Activated CD8-positive, alpha-beta memory T cell treated with anti-CD3 and anti-CD28 coated beads for 4 hours (primary cell): ENCODE data around the gene SMAD4.
"Not testable (repeated sequence)": the region's sequence is repeated elsewhere in the genome, so short reads cannot be mapped to it uniquely, and the experiment has no call there.

Source experiments
- DNase-seq, 2 donors: peaks; one replicate each; pipeline ENCODE4 v3.0.0-alpha.2; 2020; ENCODE audit warnings: low read depth in 2 of 2

The SMAD4 gene

DNA sequence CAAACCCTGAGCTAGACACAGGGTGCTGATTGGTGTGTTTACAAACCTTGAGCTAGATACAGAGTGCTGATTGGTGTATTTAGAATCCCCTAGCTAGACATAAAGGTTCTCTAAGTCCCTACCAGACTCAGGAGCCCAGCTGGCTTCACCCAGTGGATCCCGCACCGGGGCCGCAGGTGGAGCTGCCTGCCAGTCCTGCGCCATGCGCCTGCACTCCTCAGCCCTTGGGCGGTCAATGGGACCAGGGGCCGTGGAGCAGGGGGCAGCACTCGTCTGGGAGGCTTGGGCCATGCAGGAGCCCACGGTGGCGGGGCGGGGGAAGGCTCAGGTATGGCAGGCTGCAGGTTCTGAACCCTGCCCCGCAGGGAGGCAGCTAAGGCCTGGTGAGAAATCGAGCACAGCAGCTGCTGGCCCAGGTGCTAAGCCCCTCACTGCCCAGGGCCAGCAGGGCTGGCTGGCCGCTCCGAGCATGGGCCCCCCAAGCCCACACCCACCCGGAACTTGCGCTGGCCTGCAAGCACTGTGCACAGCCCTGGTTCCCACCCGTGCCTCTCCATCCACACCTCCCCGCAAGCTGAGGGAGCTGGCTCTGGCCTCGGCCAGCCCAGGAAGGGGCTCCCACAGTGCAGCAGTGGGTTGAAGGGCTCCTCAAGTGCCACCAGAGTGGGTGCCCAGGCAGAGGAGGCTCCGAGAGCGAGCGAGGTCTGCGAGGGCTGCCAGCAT is 81.8 kb downstream of the SMAD4 start:
- DNase-seq, result not testable (repeated sequence)

DNA sequence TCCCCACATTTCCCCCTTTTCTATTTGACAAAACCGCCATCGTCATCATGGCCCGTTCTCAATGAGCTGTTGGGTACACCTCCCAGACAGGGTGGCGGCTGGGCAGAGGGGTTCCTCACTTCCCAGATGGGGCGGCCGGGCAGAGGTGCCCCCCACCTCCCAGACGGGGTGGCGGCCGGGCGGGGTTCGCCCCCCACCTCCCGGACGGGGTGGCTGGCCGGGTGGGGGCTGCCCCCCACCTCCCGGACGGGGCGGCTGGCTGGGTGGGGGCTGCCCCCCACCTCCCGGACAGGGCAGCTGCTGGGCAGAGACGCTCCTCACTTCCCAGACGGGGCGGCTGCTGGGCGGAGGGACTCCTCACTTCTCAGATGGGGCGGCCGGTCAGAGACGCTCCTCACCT is 87.0 kb downstream of the SMAD4 start:
- not testable (repeated sequence) for DNase-seq

- not testable (repeated sequence) for DNase-seq
Observed at GRCh38 chr18:51119561-51119960, 89.5 kb downstream of the SMAD4 start.

DNA sequence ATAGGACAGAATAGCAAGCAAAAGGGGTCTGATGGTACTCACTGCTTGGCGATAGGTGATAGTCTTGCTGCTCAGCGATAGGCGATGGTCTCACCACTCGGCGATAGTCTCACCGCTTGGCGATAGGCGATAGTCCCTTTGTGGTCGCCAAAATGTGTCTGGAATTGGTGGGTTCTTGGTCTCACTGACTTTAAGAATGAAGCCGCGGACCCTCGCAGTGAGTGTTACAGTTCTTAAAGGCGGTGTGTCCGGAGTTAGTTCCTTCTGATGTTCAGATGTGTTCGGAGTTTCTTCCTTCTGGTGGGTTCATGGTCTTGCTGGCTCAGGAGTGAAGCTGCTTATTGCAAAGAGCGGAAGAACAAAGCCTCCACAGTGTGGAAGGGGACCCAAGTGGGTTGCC is 90.0 kb downstream of the SMAD4 start:
- DNase-seq, result not testable (repeated sequence)

DNA sequence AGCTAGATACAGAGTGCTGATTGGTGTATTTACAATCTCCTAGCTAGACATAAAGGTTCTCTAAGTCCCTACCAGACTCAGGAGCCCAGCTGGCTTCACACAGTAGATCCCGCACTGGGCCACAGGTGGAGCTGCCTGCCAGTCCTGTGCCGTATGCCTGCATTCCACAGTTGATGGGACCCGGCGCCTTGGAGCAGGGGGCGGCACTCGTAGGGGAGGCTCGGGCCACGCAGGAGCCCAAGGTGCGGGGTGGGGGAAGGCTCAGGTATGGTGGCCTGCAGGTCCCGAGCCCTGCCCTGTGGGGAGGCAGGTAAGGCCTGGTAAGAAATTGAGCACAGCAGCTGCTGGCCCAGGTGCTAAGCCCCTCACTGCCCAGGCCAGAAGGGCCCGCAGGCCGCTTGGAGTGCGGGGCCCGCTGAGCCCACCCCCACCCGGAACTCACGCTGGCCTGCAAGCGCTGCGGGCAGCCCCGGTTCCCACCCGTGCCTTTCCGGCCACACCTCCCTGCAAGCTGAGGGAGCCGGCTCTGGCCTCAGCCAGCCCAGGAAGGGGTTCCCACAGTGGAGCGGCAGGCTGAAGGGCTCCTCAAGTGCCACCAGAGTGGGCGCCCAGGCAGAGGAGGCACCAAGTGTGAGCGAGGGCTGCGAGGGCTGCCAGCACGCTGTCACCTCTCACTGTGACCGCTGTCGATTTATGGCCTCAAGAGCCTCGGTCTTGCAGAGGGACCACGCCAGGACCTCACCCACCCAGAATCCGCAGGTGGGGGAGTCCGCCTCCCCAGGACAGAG is 91.0 kb downstream of the SMAD4 start:
- DNase-seq, result no peak

DNA sequence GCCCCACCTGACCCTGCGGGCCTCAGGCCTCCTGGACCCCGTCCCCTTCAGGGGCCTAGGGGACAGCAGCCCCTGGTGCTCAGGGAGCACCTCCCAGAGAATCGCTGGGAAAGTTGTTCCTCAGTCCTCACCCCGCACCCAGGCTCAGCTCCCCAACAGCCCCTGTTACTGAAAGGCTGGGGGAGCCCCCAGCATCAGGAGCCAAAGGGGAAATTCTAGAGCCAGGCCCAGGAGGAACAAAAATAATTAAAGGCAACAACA is 91.5 kb downstream of the SMAD4 start:
- DNase-seq, result no peak

- DNase-seq, result no peak
Observed at GRCh38 chr18:51122266-51123045, 92.4 kb downstream of the SMAD4 start.

- DNase-seq, result no peak
Observed at GRCh38 chr18:51123046-51123395, 93.0 kb downstream of the SMAD4 start.

DNA sequence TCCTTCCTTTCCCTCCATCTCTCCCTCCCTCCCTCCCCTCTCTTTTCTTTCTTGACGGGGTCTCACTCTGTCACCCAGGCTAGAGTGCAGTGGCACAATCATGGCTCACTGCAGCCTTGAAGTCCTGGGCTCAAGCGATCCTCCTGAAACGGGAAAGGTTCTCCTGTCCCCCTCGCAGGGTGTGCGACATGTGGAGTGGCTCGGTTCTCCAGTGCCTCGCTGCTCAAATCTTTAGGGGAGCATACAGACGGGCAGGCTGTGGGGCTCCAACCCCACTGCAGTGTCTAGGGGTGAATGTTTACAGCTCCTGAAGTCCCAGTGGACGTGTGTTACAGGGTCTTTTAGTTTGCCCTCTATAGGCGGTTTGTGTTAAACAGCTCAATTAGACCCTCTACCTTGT is 93.5 kb downstream of the SMAD4 start:
- DNase-seq, result no peak

GRCh38 chr18:51123936-51124486 is 94.0 kb downstream of the SMAD4 start:
- DNase-seq, result no peak

DNA sequence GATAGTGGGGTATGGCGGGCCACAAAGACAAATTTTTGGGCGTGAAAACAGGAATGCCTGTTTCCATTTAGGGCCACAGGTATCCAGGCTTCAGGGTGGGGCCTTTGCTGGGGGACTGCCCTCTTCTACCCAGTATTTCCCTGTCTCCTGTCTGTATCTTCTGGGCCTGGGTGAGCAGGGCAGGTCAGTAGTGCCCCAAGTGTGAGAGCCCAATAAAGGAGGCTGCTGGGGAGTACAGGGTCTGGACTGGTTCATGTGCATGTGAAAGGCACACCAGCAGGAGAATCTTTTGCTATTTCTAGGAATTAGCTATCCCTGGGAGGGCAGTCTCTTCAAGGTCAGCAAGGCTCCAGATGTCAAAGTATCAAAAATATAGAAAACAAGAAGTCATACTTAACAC is 96.0 kb downstream of the SMAD4 start:
- DNase-seq, result no peak

DNA sequence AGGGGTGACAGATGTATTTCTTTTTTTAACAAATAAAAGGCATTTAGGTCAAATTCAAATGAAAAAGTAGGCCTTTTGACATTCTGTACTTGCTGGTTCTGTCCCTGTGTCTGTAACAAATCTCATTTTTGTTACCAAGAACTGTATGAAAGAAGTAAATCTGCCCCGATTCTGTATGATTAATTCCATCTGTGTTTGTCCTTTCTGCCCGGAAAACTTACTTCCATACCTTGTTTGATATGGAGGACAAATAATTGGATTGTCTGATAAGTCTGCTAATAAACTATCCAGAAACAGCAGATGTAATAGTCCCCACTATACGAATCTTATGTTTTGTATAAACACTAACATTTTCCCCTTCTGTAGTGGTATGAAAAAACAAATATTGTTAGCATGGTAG is 97.7 kb downstream of the SMAD4 start:
- no peak for DNase-seq

GRCh38 chr18:51128533-51128932 is 98.5 kb downstream of the SMAD4 start:
- DNase-seq, result no peak

GRCh38 chr18:51132256-51132935 is 102.4 kb downstream of the SMAD4 start:
- DNase-seq, result no peak

DNA sequence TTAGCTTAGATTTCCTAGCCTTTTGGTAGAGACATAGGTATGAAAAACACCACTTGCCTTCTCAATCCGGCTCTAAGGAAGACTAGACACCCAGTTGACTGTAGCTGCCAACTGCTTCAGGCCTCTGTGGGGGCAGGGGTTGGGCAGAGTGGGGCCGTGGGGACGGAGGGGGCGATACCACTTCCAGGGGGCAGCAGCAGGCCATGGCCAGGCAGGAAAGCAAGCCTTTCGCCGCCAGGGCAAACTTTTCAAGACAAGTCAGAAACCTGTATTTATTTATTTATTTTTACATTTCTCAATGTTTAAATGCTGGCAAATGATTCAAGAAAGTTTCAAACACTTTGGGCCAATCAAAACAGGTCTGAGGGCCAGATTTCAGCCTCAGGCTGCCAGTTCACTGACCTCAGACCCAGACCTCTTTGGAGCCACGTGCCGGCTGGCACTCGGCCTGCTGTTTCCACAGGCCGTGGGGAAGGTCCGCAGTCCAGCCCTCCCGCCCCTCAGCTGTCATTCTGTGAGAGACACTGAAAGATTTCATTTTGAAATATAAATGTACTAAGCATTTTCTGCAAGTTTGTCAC is 103.7 kb downstream of the SMAD4 start:
- DNase-seq, result no peak
